ENCODE measurements around the gene FNDC11.
A peak's percentile ranks its signal among the peaks of the same experiment; 100 is the strongest.

FNDC11 gene

GRCh38 chr20:63525185-63525584 is 28.8 kb upstream of the FNDC11 start:
- DNase-seq (ENCODE audit: low read depth in 3 of 3): no peak

- no peak for DNase-seq (ENCODE audit: low read depth in 3 of 3)
These were observed 28.0 kb upstream of the FNDC11 start for GRCh38 chr20:63525971-63526370.

DNA sequence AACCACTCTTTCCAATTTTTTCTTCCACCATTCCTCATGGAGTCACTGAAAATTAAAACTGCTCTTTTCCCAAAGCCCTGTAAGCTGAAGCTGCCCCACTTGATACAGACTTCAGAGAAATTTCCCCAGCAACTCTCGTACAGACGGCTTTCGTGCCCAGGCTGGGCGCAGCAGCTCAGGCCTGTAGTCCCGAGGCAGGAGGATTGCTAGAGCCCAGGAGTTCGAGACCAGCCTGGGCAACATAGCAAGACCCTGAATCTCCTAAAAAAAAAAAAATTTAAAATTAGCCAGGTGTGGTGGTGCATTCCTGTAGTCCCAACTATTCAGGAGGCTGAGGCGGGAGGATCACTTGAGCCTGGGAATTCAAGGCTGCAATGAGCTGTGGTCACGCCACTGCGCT is 26.8 kb upstream of the FNDC11 start:
- no peak for DNase-seq (ENCODE audit: low read depth in 3 of 3)

DNA sequence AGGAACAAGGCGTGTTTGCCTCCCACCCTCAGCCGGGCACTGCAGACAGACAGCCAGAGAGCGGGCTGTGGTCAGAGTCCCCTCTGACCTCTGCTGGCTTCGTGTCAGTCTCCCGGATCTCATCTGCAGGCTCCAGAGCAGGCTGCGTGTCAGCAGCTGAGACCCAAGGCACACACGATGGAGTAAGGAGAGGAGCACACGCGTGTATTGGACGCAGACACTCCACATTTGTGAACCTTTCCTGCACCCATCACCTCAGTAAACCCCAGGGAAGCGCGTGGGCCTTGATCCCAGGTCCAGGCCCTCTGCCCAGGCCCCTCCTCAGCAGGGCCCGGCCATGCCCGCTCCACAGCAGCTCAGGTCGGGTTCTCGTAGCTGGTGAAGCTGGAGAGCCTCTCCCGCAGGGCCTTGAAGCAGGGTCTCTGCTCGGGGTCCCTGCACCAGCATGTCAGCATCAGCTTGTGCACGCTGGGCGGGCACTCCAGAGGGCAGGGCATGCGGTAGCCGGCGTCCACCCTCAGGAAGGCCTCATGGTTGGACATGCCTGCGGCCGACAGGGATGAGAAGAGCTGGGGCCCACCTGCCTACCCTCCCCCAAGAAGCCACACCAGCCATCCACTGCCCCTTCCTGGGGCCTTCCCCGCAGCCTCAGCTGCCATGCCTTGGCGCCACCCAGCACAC is 24.6 kb upstream of the FNDC11 start:
- no peak for DNase-seq (ENCODE audit: low read depth in 3 of 3)

- DNase-seq (ENCODE audit: low read depth in 3 of 3): no peak
These were observed 23.8 kb upstream of the FNDC11 start for GRCh38 chr20:63529861-63530787.

- DNase-seq (ENCODE audit: low read depth in 3 of 3): no peak
These were observed 23.2 kb upstream of the FNDC11 start for GRCh38 chr20:63530788-63531160.

DNA sequence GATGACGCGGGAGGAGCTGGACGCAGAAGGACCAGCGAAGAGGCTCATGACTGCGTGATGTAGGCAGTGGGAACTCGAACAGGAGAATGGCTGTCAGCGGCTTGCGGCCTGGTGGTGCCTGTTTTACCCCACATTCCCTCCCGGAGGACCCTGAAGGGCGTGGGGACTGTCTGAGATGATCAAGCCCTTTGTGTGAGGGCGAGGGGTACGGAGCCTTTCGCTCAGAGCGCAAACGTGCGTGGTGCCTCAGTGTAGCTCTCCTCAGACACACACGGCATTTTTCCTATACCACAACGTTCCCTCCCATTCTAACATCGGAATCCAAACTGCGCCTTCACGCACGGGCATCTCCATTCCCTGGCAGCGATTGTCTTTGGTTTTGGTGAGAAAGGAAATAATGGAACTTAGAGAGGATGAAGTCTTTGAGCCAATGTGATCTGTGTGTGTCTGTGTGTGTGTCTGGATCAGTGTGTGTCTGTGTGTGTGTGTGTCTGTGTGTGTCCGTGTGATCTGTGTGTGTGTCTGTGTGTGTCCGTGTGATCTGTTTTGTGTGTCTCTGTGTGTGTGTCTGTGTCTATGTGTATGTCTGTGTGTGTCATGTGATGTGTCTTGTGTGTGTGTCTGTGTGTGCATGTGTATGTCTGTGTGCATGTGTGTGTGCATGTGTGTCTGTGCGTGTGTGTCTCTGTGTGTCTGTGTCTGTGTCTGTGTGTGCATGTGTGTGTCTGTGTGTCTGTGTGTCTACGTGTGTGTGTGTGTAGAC is 22.1 kb upstream of the FNDC11 start:
- no peak for DNase-seq (ENCODE audit: low read depth in 3 of 3)

DNA sequence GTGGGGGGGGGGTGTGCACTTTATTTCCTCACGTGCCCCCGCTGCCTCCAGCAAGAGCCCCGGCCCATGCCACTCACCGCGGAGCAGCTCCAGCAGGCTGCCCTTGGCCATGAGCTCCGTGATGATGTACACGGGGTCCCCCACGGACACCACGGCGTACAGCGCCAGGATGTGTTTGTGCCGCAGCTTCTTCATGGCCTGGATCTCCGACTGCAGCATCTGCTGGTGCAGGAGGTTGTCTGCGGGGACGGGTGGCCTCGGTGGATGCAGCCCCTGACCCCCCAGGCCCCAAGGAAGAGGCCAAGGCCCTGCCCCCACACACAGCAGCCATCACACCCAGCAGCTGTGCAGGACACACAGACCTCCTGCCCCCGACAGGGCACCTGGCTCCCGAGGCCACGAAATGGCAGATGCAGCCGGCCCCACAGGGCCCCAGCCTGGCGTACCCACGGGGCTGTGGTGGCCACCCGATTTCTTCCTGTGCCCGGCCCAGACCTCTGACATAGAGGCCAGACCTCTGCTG is 21.4 kb upstream of the FNDC11 start:
- DNase-seq (ENCODE audit: low read depth in 3 of 3): no peak

GRCh38 chr20:63533388-63533787 is 20.6 kb upstream of the FNDC11 start:
- no peak for DNase-seq (ENCODE audit: low read depth in 3 of 3)

GRCh38 chr20:63533871-63534393 is 20.0 kb upstream of the FNDC11 start:
- no peak for DNase-seq (ENCODE audit: low read depth in 3 of 3)

DNA sequence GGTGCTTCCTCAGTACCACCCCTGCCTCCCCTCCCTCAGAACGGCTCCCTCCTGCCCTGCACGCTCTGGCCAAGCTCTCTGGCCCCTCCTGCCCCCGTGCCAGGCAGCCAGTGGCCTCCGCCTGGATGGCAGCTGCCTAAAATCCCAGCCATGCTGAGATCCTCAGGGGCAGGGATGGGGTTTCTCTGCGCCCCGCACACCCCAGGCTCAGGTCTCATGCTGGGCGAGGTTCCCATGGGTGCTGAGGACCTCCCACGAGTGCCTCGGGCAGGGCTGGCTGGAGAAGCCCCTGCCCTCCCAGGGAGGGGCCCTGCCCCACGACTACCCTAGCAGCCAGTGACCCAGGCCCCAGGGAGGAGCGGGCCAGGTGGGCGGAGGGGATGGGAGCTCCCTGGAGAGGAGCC is 19.5 kb upstream of the FNDC11 start:
- no peak for DNase-seq (ENCODE audit: low read depth in 3 of 3)

GRCh38 chr20:63534831-63535651 is 18.9 kb upstream of the FNDC11 start:
- no peak for DNase-seq (ENCODE audit: low read depth in 3 of 3)

- DNase-seq (ENCODE audit: low read depth in 3 of 3): no peak
These were observed 17.6 kb upstream of the FNDC11 start for GRCh38 chr20:63536241-63536977.

- DNase-seq (ENCODE audit: low read depth in 3 of 3): peak in 1 of 3 experiments; percentile 43
These were observed 16.9 kb upstream of the FNDC11 start, which contains the start of gene PTK6 for GRCh38 chr20:63536997-63537524. TSS of gene PTK6 (minus strand) at chr20:63537376. CDS start at chr20:63537314, 62 bp downstream.

DNA sequence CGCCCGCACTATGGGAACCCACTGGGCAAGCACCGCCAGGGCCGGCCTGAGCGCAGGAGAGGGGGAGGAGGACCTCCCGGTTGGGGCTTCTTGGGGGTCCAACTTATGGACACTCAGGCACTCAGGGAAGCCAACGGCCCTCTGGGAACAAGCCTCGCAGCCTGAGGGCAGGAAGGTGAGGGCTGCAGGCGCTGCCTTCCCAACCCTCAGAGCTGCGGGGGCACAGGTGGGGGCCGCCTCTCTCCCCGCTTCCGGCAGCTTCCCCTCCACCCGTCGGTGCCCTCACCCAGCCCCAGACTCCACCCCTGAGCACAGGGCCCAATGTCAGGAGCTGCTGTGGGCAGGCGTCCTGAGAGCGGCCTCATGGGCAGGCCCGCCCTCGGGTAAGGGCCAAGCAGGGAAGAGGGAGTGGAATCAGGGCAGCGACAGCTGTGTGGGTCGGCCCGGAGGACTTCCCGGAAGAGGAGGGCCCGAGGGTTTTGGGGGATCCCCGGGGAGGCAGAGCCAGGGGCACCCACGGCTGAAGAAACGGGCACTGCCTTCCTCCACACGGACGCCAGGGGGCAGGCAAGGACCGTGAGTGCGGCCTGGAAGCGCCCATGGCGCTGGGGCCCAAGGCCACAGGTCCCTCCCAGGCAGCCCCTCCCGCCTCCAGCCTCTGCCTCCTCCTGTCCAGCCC is 16.3 kb upstream of the FNDC11 start:
- peak; percentile 89 to 95 (median 89) for DNase-seq (ENCODE audit: low read depth in 3 of 3)

DNA sequence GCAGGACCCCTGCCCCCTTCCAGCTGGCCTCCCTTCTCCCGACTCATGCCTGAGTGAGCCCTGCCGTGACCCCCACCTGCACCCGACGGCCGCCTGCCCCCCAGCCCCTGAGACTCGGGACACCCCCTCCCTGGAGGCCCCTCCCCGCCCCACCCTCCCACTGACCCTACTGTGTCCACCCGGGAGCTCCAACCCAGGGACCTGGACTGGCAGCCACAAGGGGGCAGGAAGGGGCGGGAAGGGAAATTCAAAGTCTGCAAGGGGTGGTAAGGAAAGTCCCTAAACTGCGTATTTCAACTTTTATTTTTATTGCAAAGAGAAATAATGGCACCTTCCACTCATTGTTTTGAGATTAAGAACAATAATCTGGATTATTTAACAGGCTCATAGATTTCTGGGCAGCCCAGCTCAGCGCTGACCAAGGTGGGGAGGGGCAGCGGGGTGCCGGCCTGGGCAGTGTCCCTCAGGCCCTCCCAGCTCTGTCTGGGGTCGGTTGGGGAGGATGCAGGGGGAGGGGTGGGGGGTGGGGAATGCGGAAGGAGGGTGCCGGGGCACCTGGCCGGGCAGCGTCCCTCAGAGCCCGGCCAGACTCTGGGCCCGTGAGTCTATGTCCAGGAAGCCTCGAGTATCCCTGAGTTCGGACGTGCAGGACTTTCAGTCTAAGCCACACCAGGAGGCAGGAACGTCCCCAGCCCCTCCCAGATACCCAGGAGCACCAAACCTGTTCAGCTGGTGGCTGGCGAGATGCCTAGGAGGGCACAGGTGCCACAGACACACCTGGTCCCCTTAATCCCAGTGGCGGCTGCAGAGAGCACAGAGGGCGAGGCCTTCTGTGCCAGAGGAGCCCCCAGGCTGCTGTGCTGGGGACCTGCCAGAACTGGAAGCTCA is 15.5 kb upstream of the FNDC11 start:
- no peak for DNase-seq (ENCODE audit: low read depth in 3 of 3)

- DNase-seq (ENCODE audit: low read depth in 3 of 3): no peak
These were observed 14.9 kb upstream of the FNDC11 start for GRCh38 chr20:63539092-63539430.

Data from stimulated activated CD4-positive, alpha-beta T cell treated with anti-CD3 and anti-CD28 coated beads, TNF-alpha, amount 100 ng/mL, for 24 hours (primary cell).